SK-N-SH (cell line): ENCODE measurements around the gene TUNAR. TPM values are rescaled to one million over a fixed set of nuclear protein-coding genes. Genes with fewer than 3 reads are reported as not detected.

Experiments
- polyA plus RNA-seq, 3 experiments: library from polyadenylated mRNA; depleted of rRNA; stranded (reverse); fragments of >200 nt; gene quantifications; 2 replicates each; pipeline ENCODE4 v1.2.3, GENCODE V29; 2012

The TUNAR gene
- polyA plus RNA-seq, 1 of the 3 experiments (the other 2 are of a cell fraction) = 0.02 TPM

Other genes starting within 250 kb of the TUNAR start
- not detected in 2 replicates for gene TCL1B, start 190.4 kb upstream of the TUNAR start, polyA plus RNA-seq (2012; rRNA removed)
- gene TCL1A, start 162.7 kb upstream of the TUNAR start, polyA plus RNA-seq (2012; rRNA removed) = not detected in 2 replicates
- gene C14orf132, start 162.5 kb downstream of the TUNAR start, polyA plus RNA-seq (2012; rRNA removed) = 5.5 and 7.1 TPM in 2 replicates